H1 (cell line): ENCODE results near the gene FRMD6. TPM values are rescaled to one million over a fixed set of nuclear protein-coding genes. Genes with fewer than 3 reads are reported as not detected.
A peak's percentile ranks its signal among the peaks of the same experiment; 100 is the strongest.

Source experiments
- CTCF ChIA-PET: fragments of 300-600 bp; sonication (Branson Sonifier 250); formaldehyde crosslinking; loops from one replicate; lab custom pipeline; 2021; ENCODE audit not compliant: partially characterized antibody; lab: Charles Lee
- POLR2A ChIA-PET: fragments of 300-600 bp; sonication (Branson Sonifier 250); formaldehyde crosslinking; loops from one replicate; lab custom pipeline; 2021; ENCODE audit warnings: inconsistent platforms; ENCODE audit not compliant: partially characterized antibody; lab: Charles Lee
- DNase-seq, 2 experiments: peaks; one replicate each; pipeline versions ENCODE4 v3.0.0 to v3.0.0-alpha.2; 2010 to 2022; ENCODE audit warnings: low spot score in 2 of 2, low read depth in 1 of 2, mixed read lengths in 1 of 2
- FAIRE-seq: peaks from 2 replicates; lab custom pipeline; 2011; peaks lifted over from hg19 to GRCh38; lab: Jason Lieb, UNC
- H2AFZ ChIP-seq: 2 replicates; pipeline ENCODE4 v1.8.1; 2012; ENCODE audit warnings: low read length, inconsistent platforms
- H2AK5ac ChIP-seq: 2 replicates; pipeline ENCODE4 v1.6.1; 2013; ENCODE audit warnings: low read depth, low read length
- H2BK120ac ChIP-seq: replicated peaks from 2 replicates; pipeline ENCODE3; 2013; ENCODE audit warnings: low read depth, low read length, inconsistent platforms
- H2BK12ac ChIP-seq: 2 replicates; pipeline ENCODE4 v1.6.1; 2013; ENCODE audit warnings: low read depth, low read length
- H2BK15ac ChIP-seq: 2 replicates; pipeline ENCODE4 v1.6.1; 2013; ENCODE audit warnings: low read length
- H2BK20ac ChIP-seq: 2 replicates; pipeline ENCODE4 v1.6.1; 2013; ENCODE audit warnings: low read length
- H2BK5ac ChIP-seq: 2 replicates; pipeline ENCODE4 v1.6.1; 2013; ENCODE audit warnings: low read depth, low read length
- H3K14ac ChIP-seq: 2 replicates; pipeline ENCODE4 v1.6.1; 2013; ENCODE audit warnings: inconsistent platforms; ENCODE audit not compliant: insufficient read length
- H3K18ac ChIP-seq: 2 replicates; pipeline ENCODE4 v1.6.1; 2013; ENCODE audit warnings: low read length; ENCODE audit errors: extremely low read depth
- H3K23ac ChIP-seq: 2 replicates; pipeline ENCODE4 v1.6.1; 2013; ENCODE audit warnings: inconsistent platforms; ENCODE audit not compliant: insufficient read length
- H3K23me2 ChIP-seq: 2 replicates; pipeline ENCODE4 v1.6.1; 2013; ENCODE audit warnings: low read depth, low read length
- H3K27ac ChIP-seq: 2 replicates; pipeline ENCODE4 v1.6.1; 2011; ENCODE audit warnings: low read depth, low read length, inconsistent platforms
- H3K27me3 ChIP-seq, 4 experiments: replicated peaks in 1 of 4; 1 replicate in 1 of 4; 2 replicates in 3 of 4; pipeline versions ENCODE4 v1.6.1 to v1.8.1; 2011 to 2013; ENCODE audit warnings: low read length in 3 of 4, mild to moderate bottlenecking in 3 of 4, inconsistent platforms in 2 of 4, mixed read lengths in 2 of 4, moderate library complexity in 1 of 4; ENCODE audit not compliant: control insufficient read depth in 3 of 4, insufficient read depth in 3 of 4; ENCODE audit errors: extremely low read depth in 1 of 4
- H3K36me3 ChIP-seq, 4 experiments: 2 replicates each; pipeline versions ENCODE4 v1.6.1 to v1.8.1; 2011 to 2013; ENCODE audit warnings: mild to moderate bottlenecking in 4 of 4, low read length in 3 of 4, moderate library complexity in 2 of 4, control low read depth in 1 of 4, inconsistent platforms in 1 of 4; ENCODE audit not compliant: insufficient read depth in 4 of 4, control insufficient read depth in 2 of 4
- H3K4ac ChIP-seq: replicated peaks from 2 replicates; pipeline ENCODE3; 2013; ENCODE audit warnings: low read length, low read depth, mixed read lengths, inconsistent platforms; ENCODE audit not compliant: insufficient read length
- H3K4me1 ChIP-seq, 4 experiments: replicated peaks in 1 of 4; 1 replicate in 1 of 4; 2 replicates in 3 of 4; pipeline versions ENCODE4 v1.6.1 to v1.8.1; 2011 to 2013; ENCODE audit warnings: low read length in 3 of 4, inconsistent platforms in 2 of 4, mixed read lengths in 1 of 4; ENCODE audit not compliant: insufficient read depth in 4 of 4, control insufficient read depth in 3 of 4
- H3K4me2 ChIP-seq, 2 experiments: 2 replicates each; pipeline versions ENCODE4 v1.6.1 to v1.8.1; 2011 to 2013; ENCODE audit warnings: low read depth in 2 of 2, low read length in 2 of 2, control low read depth in 1 of 2, inconsistent platforms in 1 of 2, mild to moderate bottlenecking in 1 of 2; ENCODE audit not compliant: insufficient read depth in 1 of 2
- H3K4me3 ChIP-seq, 4 experiments: fragments of 200-600, 300-600 bp in 1 of 4; sonication (generic), shearing (Covaris generic), sonication (Bioruptor Twin) in 1 of 4; 2 replicates each; pipeline versions ENCODE4 v1.5.1 to v1.8.1; 2011 to 2016; ENCODE audit warnings: low read length in 4 of 4, low read depth in 3 of 4, control low read depth in 2 of 4, inconsistent platforms in 2 of 4, mild to moderate bottlenecking in 2 of 4, mixed read lengths in 1 of 4, moderate library complexity in 1 of 4; ENCODE audit not compliant: insufficient read depth in 2 of 4; ENCODE audit errors: extremely low read depth in 1 of 4
- H3K56ac ChIP-seq: replicated peaks from 2 replicates; pipeline ENCODE3; 2013; ENCODE audit warnings: low read depth, mild to moderate bottlenecking, mixed read lengths, low read length, inconsistent platforms; ENCODE audit not compliant: insufficient read length
- H3K79me1 ChIP-seq: 2 replicates; pipeline ENCODE4 v1.6.1; 2013; ENCODE audit warnings: low read depth, low read length, control low read depth
- H3K79me2 ChIP-seq, 2 experiments: 2 replicates each; pipeline versions ENCODE4 v1.6.1 to v1.8.1; 2012 to 2013; ENCODE audit warnings: low read length in 2 of 2, mild to moderate bottlenecking in 2 of 2, inconsistent platforms in 1 of 2; ENCODE audit not compliant: insufficient read depth in 2 of 2, control insufficient read depth in 1 of 2
- H3K9ac ChIP-seq, 4 experiments: replicated peaks in 1 of 4; 1 replicate in 1 of 4; 2 replicates in 3 of 4; pipeline versions ENCODE4 v1.6.1 to v1.8.1; 2011 to 2013; ENCODE audit warnings: low read depth in 3 of 4, low read length in 3 of 4, control low read depth in 2 of 4, mild to moderate bottlenecking in 2 of 4, moderate library complexity in 2 of 4, inconsistent platforms in 1 of 4; ENCODE audit errors: extremely low read depth in 1 of 4
- H3K9me3 ChIP-seq, 2 experiments: 2 replicates each; pipeline versions ENCODE4 v1.6.1 to v1.8.1; 2012 to 2013; ENCODE audit warnings: mild to moderate bottlenecking in 2 of 2, moderate library complexity in 2 of 2, control low read depth in 1 of 2, inconsistent platforms in 1 of 2, low read depth in 1 of 2, low read length in 1 of 2, mixed read lengths in 1 of 2; ENCODE audit not compliant: insufficient read depth in 2 of 2
- H4K20me1 ChIP-seq, 2 experiments: replicated peaks in 1 of 2; 2 replicates each; pipeline versions ENCODE3 to v1.8.1; 2011 to 2013; ENCODE audit warnings: inconsistent platforms in 2 of 2, low read length in 2 of 2, mild to moderate bottlenecking in 1 of 2; ENCODE audit not compliant: insufficient read depth in 2 of 2, control insufficient read depth in 1 of 2
- H4K5ac ChIP-seq: 2 replicates; pipeline ENCODE4 v1.6.1; 2013; ENCODE audit warnings: low read length, low read depth, mixed read lengths, inconsistent platforms; ENCODE audit not compliant: insufficient read length
- H4K8ac ChIP-seq: 2 replicates; pipeline ENCODE4 v1.8.0; 2013; ENCODE audit warnings: mild to moderate bottlenecking, moderate library complexity, low read length, inconsistent platforms; ENCODE audit not compliant: insufficient read depth; ENCODE audit errors: extremely low read depth
- H4K91ac ChIP-seq: replicated peaks from 2 replicates; pipeline ENCODE3; 2013; ENCODE audit warnings: low read length, mixed read lengths, inconsistent platforms; ENCODE audit not compliant: insufficient read length
- CBX5 ChIP-seq: fragments of 300-800, 300-1000 bp; sonication (generic); IDR thresholded peaks from 2 replicates; pipeline ENCODE4 v1.7.1; 2016; ENCODE audit warnings: antibody characterized with exemption, low read length, low read depth
- CHD1 ChIP-seq: IDR thresholded peaks from 2 replicates; pipeline ENCODE4 v1.6.1; 2012; ENCODE audit warnings: low read depth, low read length, improper control_type of control experiment
- CTCF ChIP-seq, 3 experiments: IDR thresholded peaks; 1 replicate in 2 of 3; 2 replicates in 1 of 3; pipeline versions ENCODE4 v1.5.1 to v1.6.1; 2011; ENCODE audit warnings: low read length in 3 of 3, mild to moderate bottlenecking in 3 of 3, inconsistent platforms in 2 of 3, low read depth in 1 of 3, moderate library complexity in 1 of 3; ENCODE audit not compliant: insufficient read depth in 1 of 3; ENCODE audit errors: control extremely low read depth in 1 of 3
- RAD21 ChIP-seq, 2 experiments: IDR thresholded peaks in 1 of 2; conservative IDR thresholded peaks in 1 of 2; 2 replicates each; pipeline ENCODE4 v1.6.1; 2011; ENCODE audit warnings: low read depth in 2 of 2, low read length in 2 of 2, improper control_type of control experiment in 1 of 2, inconsistent platforms in 1 of 2, mild to moderate bottlenecking in 1 of 2, moderate library complexity in 1 of 2
- TCF12 ChIP-seq: IDR thresholded peaks from 2 replicates; pipeline ENCODE4 v1.6.1; 2011; ENCODE audit warnings: low read depth, mild to moderate bottlenecking, low read length
- WGBS, 2 experiments: shearing (Covaris generic) in 1 of 2; methylation state at CpG; one replicate each; pipeline versions ENCODE4 v1.1.6 to v1.1.7; 2013 to 2015; ENCODE audit warnings: low lambda C conversion rate in 2 of 2, mixed read lengths in 2 of 2, inconsistent platforms in 1 of 2, low coverage in 1 of 2, missing lambda C conversion rate in 1 of 2; ENCODE audit not compliant: insufficient replicate concordance in 2 of 2, insufficient coverage in 1 of 2, insufficient read length in 1 of 2; ENCODE audit errors: extremely low coverage in 1 of 2, missing lambda C conversion rate in 1 of 2; 5-methylcytosine and 5-hydroxymethylcytosine counted together
- polyA plus RNA-seq, 7 experiments: library from polyadenylated mRNA; depleted of rRNA in 3 of 7; stranded (reverse) in 5 of 7; unstranded in 2 of 7; fragments of >200 nt in 5 of 7; fragments of 200-250 nt in 2 of 7; gene quantifications; 1 replicate in 5 of 7; 2 replicates in 1 of 7; 4 replicates in 1 of 7; pipeline versions ENCODE4 v1.2.1 to v1.2.3, GENCODE V29; 2011 to 2013; ENCODE audit warnings: missing spikeins in 2 of 7, mixed read lengths in 2 of 7
- total RNA-seq: library from RNA; stranded (reverse); fragmentation: NEBNext Ultra II Directional; extraction: Animal tissue kit (Norgen Biotek cat#: 25700); gene quantifications from 2 replicates; pipeline ENCODE4 v1.2.1, GENCODE V29; 2021
- TF ChIP-seq, protein P1 (sequence below): IDR thresholded peaks from 2 replicates; pipeline ENCODE4 v1.6.1; 2012; ENCODE audit warnings: low read length, inconsistent platforms

FRMD6 gene
- total and polyA plus RNA-seq, 2 of the 8 experiments (the other 6 are each of a cell fraction or from before 2014, with no cell fraction given) = 5.4 to 23.7 TPM

DNA sequence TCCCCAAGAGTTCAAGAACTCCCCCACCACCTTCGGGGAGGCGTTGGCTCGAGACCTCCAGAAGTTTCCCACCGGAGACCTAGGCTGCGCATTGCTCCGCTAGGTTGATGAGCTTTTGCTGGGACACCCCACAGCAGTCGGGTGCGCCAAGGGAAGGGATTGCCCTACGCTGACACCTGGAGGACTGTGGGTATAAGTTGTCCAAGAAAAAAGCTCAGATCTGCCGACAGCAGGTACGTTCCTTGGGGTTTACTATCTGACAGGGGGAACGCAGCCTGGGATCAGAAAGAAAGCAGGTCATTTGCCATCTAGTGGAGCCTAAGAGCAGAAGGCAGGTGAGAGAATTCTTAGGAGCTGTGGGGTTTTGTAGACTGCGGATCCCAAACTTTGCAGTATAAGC lies 98.8 kb downstream of the FRMD6 start:
- peak; percentile 71 for FAIRE-seq
- H2BK12ac ChIP-seq = no peak overlapping the region

More for the DNA sequence above, 98.8 kb downstream of the FRMD6 start:
- 65% methylated on average over 7 of the region's 13 CpGs; no CpG with 5 or more reads in 1 of the 2 experiments for WGBS, 2 experiments
- Histone ChIP-seq H4K8ac (no peak overlapping the region), H3K9ac (no peak overlapping the region), H2AK5ac (no peak overlapping the region), H2BK5ac (no peak overlapping the region), H4K5ac (no peak overlapping the region), H3K23ac (no peak overlapping the region), H2AFZ (no peak overlapping the region; the same call in 1 of the 2 replicates), H3K36me3 (no peaks in the 10 kb centered on the region), H3K23me2 (no peaks in the 10 kb centered on the region), H2BK15ac (no peak overlapping the region), H3K4ac (no peak overlapping the region), H3K79me2 (no peaks in the 10 kb centered on the region), H3K27me3 (no peaks in the 10 kb centered on the region), H3K9me3 (no peaks in the 10 kb centered on the region), H3K4me3 (no peak overlapping the region), H3K4me2 (no peak overlapping the region), H3K79me1 (no peaks in the 10 kb centered on the region), H2BK120ac (no peak overlapping the region), H2BK20ac (no peak overlapping the region), H3K56ac (no peak overlapping the region), H3K18ac (no peak overlapping the region), H4K20me1 (no peaks in the 10 kb centered on the region), H3K27ac (no peak overlapping the region), H4K91ac (no peak overlapping the region), H3K4me1 (no peaks in the 10 kb centered on the region), H3K14ac (no peak overlapping the region)
- ChIA-PET CTCF (interaction anchor here (0.6 to 3.4 kb wide), 33 partner anchors 11 to 488 kb away, joined by 3 to 26 read pairs (median 4); no protein-coding TSS in a partner anchor), POLR2A (interaction anchor here (0.7 kb wide), 1 partner anchor 416 kb away, joined by 3 read pairs; no protein-coding TSS in a partner anchor)
- TF ChIP-seq CHD1 = no peak
- TF ChIP-seq, protein P1, sequence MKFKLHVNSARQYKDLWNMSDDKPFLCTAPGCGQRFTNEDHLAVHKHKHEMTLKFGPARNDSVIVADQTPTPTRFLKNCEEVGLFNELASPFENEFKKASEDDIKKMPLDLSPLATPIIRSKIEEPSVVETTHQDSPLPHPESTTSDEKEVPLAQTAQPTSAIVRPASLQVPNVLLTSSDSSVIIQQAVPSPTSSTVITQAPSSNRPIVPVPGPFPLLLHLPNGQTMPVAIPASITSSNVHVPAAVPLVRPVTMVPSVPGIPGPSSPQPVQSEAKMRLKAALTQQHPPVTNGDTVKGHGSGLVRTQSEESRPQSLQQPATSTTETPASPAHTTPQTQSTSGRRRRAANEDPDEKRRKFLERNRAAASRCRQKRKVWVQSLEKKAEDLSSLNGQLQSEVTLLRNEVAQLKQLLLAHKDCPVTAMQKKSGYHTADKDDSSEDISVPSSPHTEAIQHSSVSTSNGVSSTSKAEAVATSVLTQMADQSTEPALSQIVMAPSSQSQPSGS = no peak
- peak; percentile 15 to 56 (median 56) for TF ChIP-seq CTCF (IDR thresholded peaks at IDR 0.05; ENCODE audit: control extremely low read depth in 1 of 3, insufficient read depth in 1 of 3, low read depth in 1 of 3, low read length in 3 of 3)
- TF ChIP-seq RAD21 (IDR thresholded peaks at IDR 0.05 in 1 of 2, conservative IDR thresholded peaks at IDR 0.05 in 1 of 2; ENCODE audit: low read depth in 2 of 2, low read length in 2 of 2) = peak; percentile 70 to 72
- no peak for TF ChIP-seq CBX5
- TF ChIP-seq TCF12 = no peak
- DNase-seq = peak; percentile 43 to 64
